Ishikawa (cell line): ENCODE data around the gene PKP3.

Source experiments
- CEBPB ChIP-seq: IDR thresholded peaks from 2 replicates; pipeline ENCODE4 v1.6.1; 2012
- CREB1 ChIP-seq: IDR thresholded peaks from 2 replicates; pipeline ENCODE4 v1.6.1; 2012; ENCODE audit warnings: low read depth
- EGR1 ChIP-seq: IDR thresholded peaks from 2 replicates; pipeline ENCODE4 v1.6.1; 2012
- EP300 ChIP-seq: IDR thresholded peaks from 2 replicates; pipeline ENCODE4 v1.6.1; 2012; ENCODE audit warnings: borderline replicate concordance
- FOXM1 ChIP-seq: IDR thresholded peaks from 2 replicates; pipeline ENCODE4 v1.6.1; 2012; ENCODE audit warnings: low read depth, borderline replicate concordance
- MAX ChIP-seq: IDR thresholded peaks from 2 replicates; pipeline ENCODE4 v1.6.1; 2012
- NFIC ChIP-seq: IDR thresholded peaks from 2 replicates; pipeline ENCODE4 v1.6.1; 2012
- RAD21 ChIP-seq: IDR thresholded peaks from 2 replicates; pipeline ENCODE4 v1.6.1; 2012; ENCODE audit warnings: low read depth
- REST ChIP-seq: IDR thresholded peaks from 2 replicates; pipeline ENCODE4 v1.6.1; 2012; ENCODE audit warnings: low read depth, mild to moderate bottlenecking
- TAF1 ChIP-seq: IDR thresholded peaks from 2 replicates; pipeline ENCODE4 v1.6.1; 2012; ENCODE audit warnings: low read depth, mild to moderate bottlenecking
- TCF12 ChIP-seq: IDR thresholded peaks from 2 replicates; pipeline ENCODE4 v1.6.1; 2012; ENCODE audit warnings: low read depth
- TEAD4 ChIP-seq: IDR thresholded peaks from 2 replicates; pipeline ENCODE4 v1.6.1; 2012
- USF1 ChIP-seq: IDR thresholded peaks from 2 replicates; pipeline ENCODE4 v1.6.1; 2012
- YY1 ChIP-seq: IDR thresholded peaks from 2 replicates; pipeline ENCODE4 v1.6.1; 2012; ENCODE audit warnings: low read depth
- ZBTB7A ChIP-seq: IDR thresholded peaks from 2 replicates; pipeline ENCODE4 v1.6.1; 2012; ENCODE audit warnings: low read depth

PKP3 gene

GRCh38 chr11:385594-386351, 8.2 kb upstream of the PKP3 start:
- TF ChIP-seq EP300 (no peak), EGR1 (no peak), CREB1 (no peak), TAF1 (no peak), CEBPB (no peak), ZBTB7A (no peak), FOXM1 (no peak), USF1 (no peak), TCF12 (no peak)

- TF ChIP-seq ZBTB7A, result no peak
- no peak for TF ChIP-seq TEAD4
- no peak for TF ChIP-seq NFIC
- no peak for TF ChIP-seq RAD21
- TF ChIP-seq CREB1, result no peak
- TF ChIP-seq EGR1, result no peak
- no peak for TF ChIP-seq MAX
- no peak for TF ChIP-seq FOXM1
- no peak for TF ChIP-seq EP300
- no peak for TF ChIP-seq TCF12
- TF ChIP-seq REST, result no peak
- no peak for TF ChIP-seq CEBPB
Observed at GRCh38 chr11:386483-386882, 7.5 kb upstream of the PKP3 start.

- TF ChIP-seq TEAD4 (no peak), FOXM1 (no peak), TCF12 (no peak), ZBTB7A (no peak)
Observed at GRCh38 chr11:387193-387793, 6.7 kb upstream of the PKP3 start.

- TF ChIP-seq YY1, result no peak
- TF ChIP-seq ZBTB7A, result no peak
- TF ChIP-seq TEAD4, result no peak
- 0 out of 2 replicates have a peak, but pooled peaks have one; percentile 20 for TF ChIP-seq RAD21
- TF ChIP-seq USF1, result no peak
- TF ChIP-seq EGR1, result no peak
- TF ChIP-seq MAX, result no peak
- no peak for TF ChIP-seq FOXM1
Observed at GRCh38 chr11:390175-390574, 3.8 kb upstream of the PKP3 start.

- TF ChIP-seq EGR1 (peak; percentile 34; the same call in 1 of the 2 replicates), REST (no peak), ZBTB7A (peak; percentile 45; the same call in 1 of the 2 replicates)
Observed at GRCh38 chr11:391117-392017, 2.6 kb upstream of the PKP3 start.
